Kidney epithelial cell (primary cell): Measurements from ENCODE around the gene GPR135. TPM values are rescaled to one million over a fixed set of nuclear protein-coding genes. Genes with fewer than 3 reads are reported as not detected.
A peak's percentile ranks its signal among the peaks of the same experiment; 100 is the strongest.
"Not testable (repeated sequence)": the region's sequence is repeated elsewhere in the genome, so short reads cannot be mapped to it uniquely, and the experiment has no call there.

Experiments used
- DNase-seq: peaks from one replicate; pipeline ENCODE4 v3.0.0-alpha.2; 2010; ENCODE audit warnings: low read depth
- H3K27me3 ChIP-seq: 2 replicates; pipeline ENCODE4 v1.6.0; 2011; ENCODE audit warnings: low read length; ENCODE audit not compliant: control insufficient read depth, insufficient read depth
- H3K36me3 ChIP-seq: 2 replicates; pipeline ENCODE4 v1.5.1; 2011; ENCODE audit warnings: low read length; ENCODE audit not compliant: control insufficient read depth, insufficient read depth
- H3K4me3 ChIP-seq: 2 replicates; pipeline ENCODE4 v1.5.1; 2011; ENCODE audit warnings: low read depth, mild to moderate bottlenecking, control low read depth, low read length
- CTCF ChIP-seq: IDR thresholded peaks from 2 replicates; pipeline ENCODE4 v1.5.1; 2011; ENCODE audit warnings: mild to moderate bottlenecking, moderate library complexity, low read length, control low read depth, inconsistent platforms; ENCODE audit not compliant: insufficient read depth, poor library complexity, severe bottlenecking
- total RNA-seq: library from RNA; depleted of rRNA; stranded (reverse); fragments of >200 nt; gene quantifications from 2 replicates; pipeline ENCODE4 v1.2.3, GENCODE V29; 2015

GPR135 gene
- total RNA-seq, 1 donor from 2014 or later, result 0.71 TPM

GRCh38 chr14:59455411-59455810 is 9.8 kb downstream of the GPR135 start:
- Histone ChIP-seq H3K27me3 (no peaks in the 10 kb centered on the region), H3K4me3 (no peak overlapping the region), H3K36me3 (no peaks in the 10 kb centered on the region)
- no peak for TF ChIP-seq CTCF
- no peak for DNase-seq

GRCh38 chr14:59454139-59454538 is 11.0 kb downstream of the GPR135 start:
- no peak overlapping the region for H3K4me3 ChIP-seq
- H3K36me3 ChIP-seq, result no peaks in the 10 kb centered on the region
- DNase-seq, result peak; percentile 72
- H3K27me3 ChIP-seq, result no peaks in the 10 kb centered on the region
- no peak for TF ChIP-seq CTCF

- no peak for TF ChIP-seq CTCF
- DNase-seq, result no peak
Measured at GRCh38 chr14:59451849-59452248, 13.3 kb downstream of the GPR135 start.

GRCh38 chr14:59450716-59451115 is 14.5 kb downstream of the GPR135 start:
- no peaks in the 10 kb centered on the region for H3K36me3 ChIP-seq
- no peak overlapping the region for H3K4me3 ChIP-seq
- no peak for TF ChIP-seq CTCF
- no peaks in the 10 kb centered on the region for H3K27me3 ChIP-seq
- DNase-seq, result no peak

More at GRCh38 chr14:59451849-59452248, 13.3 kb downstream of the GPR135 start:
- Histone ChIP-seq H3K27me3 (no peaks in the 10 kb centered on the region), H3K36me3 (no peaks in the 10 kb centered on the region), H3K4me3 (no peak overlapping the region)

- not testable (repeated sequence) for H3K4me3 ChIP-seq, H3K27me3 ChIP-seq, H3K36me3 ChIP-seq, DNase-seq
Measured at GRCh38 chr14:59448673-59449072, 16.5 kb downstream of the GPR135 start.

- no peak overlapping the region for H3K4me3 ChIP-seq
- no peak for DNase-seq
- no peaks in the 10 kb centered on the region for H3K36me3 ChIP-seq
- no peaks in the 10 kb centered on the region for H3K27me3 ChIP-seq
- no peak for TF ChIP-seq CTCF
Measured at GRCh38 chr14:59439256-59439965, 25.8 kb downstream of the GPR135 start.
